HG02943 (cell line): ENCODE data around the gene SLC24A3.

Experiments
- ATAC-seq: cut with Tn5 transposase; IDR thresholded peaks from one replicate; pipeline ENCODE4 v1.9.1; 2021; ENCODE audit warnings: mild to moderate bottlenecking, low read depth, moderate library complexity; ENCODE audit not compliant: unreplicated experiment

The SLC24A3 gene

DNA sequence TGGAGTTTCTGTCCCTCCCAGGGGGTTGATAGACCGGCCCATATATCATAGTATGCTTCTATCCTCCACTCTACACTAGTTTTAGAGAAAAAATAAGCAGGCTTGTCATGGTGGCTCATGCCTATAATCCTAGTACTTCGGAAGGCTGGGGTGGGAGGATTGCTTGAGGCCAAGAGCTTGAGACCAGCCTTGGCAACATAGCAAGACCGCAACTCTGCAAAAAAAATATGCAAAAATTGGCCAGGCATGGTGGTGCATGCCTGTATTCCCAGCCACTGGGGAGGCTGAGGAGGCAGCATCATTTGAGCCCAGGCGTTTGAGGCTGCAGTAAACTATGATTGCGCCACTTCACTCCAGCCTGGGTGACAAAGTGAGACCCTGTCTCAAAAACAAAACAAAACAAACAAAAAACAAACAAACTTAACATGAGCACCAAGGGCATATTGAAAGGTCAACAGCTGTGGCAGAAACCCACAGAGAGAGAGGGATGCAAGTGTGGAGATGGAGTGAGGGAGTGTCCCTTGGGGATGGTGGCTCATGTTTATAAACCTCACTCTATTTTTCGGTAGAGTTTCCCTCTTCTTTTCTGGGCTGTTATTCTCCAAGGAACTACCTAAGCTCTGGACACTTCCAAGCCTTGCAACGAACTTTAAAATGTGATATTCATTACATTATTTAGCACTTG lies 24.1 kb downstream of the SLC24A3 start:
- no peak for ATAC-seq

- no peak for ATAC-seq
Observed at GRCh38 chr20:19241440-19241839, 29.0 kb downstream of the SLC24A3 start.

GRCh38 chr20:19244291-19244690 lies 31.8 kb downstream of the SLC24A3 start:
- no peak for ATAC-seq

GRCh38 chr20:19249106-19249879 lies 36.9 kb downstream of the SLC24A3 start:
- no peak for ATAC-seq

GRCh38 chr20:19250346-19250745 lies 37.9 kb downstream of the SLC24A3 start:
- ATAC-seq = no peak

- no peak for ATAC-seq
Observed at GRCh38 chr20:19251506-19251905, 39.1 kb downstream of the SLC24A3 start.

GRCh38 chr20:19251958-19252357 lies 39.5 kb downstream of the SLC24A3 start:
- no peak for ATAC-seq

DNA sequence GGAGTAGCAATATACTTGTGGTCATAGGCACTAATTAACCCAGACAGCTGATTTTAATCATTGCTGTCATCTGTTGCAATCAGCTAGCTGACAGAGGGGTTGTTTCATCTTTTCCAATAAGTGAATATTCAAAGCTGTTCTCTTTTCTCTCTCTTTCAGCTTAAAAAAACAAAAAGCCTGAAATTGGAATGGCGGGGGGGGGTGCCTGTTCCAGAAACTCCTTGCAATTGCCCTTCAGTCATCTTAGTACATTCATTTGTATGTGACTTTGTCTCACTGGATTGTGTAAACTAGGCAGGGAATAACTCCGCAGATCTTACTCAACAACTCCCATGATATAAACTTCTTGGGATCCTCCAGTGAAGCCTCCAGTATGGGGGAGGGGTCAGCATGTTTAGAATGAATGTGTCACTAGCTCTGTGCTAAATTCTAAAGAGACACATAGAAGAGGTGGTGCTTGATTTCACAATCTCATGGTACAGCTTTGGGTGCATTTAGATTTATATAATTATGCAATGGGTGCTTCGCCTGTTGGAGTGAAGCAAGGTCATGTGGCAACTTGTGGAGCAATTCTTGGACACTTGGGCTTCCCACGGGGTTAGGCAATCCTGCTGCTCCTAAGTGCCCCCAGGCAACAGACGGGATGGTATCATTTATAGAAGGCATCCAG lies 40.1 kb downstream of the SLC24A3 start:
- ATAC-seq = no peak

GRCh38 chr20:19253316-19253715 lies 40.9 kb downstream of the SLC24A3 start:
- ATAC-seq = no peak

- no peak for ATAC-seq
Observed at GRCh38 chr20:19253916-19254820, 41.7 kb downstream of the SLC24A3 start.

- no peak for ATAC-seq
Observed at GRCh38 chr20:19254956-19255355, 42.5 kb downstream of the SLC24A3 start.

- ATAC-seq = no peak
Observed at GRCh38 chr20:19256085-19256484, 43.6 kb downstream of the SLC24A3 start.

GRCh38 chr20:19256906-19257595 lies 44.6 kb downstream of the SLC24A3 start:
- no peak for ATAC-seq

DNA sequence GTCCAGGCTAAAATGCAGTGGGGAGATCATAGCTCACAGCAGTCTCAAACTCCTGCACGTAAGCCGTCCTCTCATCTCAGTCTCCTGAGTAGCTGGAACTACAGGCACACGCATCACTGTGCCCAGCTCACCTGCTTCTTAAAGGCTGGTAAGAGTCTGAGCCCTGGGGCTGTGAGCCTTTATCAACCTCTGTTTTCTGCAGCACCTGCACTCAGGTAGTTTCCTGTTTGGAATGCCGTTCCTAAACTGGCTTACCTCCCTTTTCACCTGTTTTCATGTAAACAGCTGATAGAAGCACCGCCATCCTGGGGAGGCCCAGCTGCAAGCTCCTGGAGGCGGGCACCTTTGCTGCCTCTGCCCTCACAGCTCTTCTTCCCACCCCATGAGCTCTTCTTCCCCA lies 45.4 kb downstream of the SLC24A3 start:
- no peak for ATAC-seq

DNA sequence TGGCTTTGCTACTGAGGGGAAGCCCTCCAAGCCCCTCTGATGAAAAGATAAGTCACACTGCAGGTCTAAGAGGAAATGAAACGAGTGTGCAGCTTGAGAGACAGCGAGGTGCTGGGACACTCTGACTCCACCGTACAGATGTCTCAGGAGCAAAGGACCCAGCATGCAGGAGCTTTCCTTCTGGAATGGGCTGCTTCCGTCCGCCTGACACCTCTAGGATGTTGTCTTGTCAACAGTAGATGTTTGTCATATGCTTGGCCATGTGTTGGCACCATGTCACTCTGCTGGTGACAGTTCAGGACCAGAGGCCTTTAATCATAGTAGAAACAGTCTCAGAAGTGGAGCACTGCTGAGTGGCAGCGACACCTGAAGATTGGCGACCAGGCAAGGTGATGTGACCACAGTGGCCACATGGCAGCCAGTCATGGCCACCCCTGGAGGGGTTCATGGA lies 46.7 kb downstream of the SLC24A3 start:
- no peak for ATAC-seq

- no peak for ATAC-seq
Observed at GRCh38 chr20:19260412-19261090, 48.1 kb downstream of the SLC24A3 start.

DNA sequence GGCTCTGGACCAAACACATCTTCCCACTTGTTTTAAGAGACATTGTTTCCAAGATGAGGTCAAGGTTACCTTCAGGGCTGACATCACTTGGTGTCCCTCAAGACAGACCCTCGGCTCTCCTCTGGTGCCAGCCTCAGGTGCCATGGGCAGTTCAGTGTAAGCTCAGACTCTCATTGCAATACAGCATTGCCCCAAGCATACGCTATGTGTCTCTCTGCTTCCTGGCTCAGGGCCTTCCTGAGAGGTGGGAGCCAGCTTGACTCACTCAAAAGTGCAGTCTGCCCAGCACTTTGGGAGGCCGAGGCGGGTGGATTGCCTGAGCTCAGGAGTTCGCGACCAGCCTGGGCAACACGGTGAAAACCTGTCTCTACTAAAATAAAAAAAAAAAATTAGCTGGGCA lies 51.7 kb downstream of the SLC24A3 start:
- ATAC-seq = no peak

DNA sequence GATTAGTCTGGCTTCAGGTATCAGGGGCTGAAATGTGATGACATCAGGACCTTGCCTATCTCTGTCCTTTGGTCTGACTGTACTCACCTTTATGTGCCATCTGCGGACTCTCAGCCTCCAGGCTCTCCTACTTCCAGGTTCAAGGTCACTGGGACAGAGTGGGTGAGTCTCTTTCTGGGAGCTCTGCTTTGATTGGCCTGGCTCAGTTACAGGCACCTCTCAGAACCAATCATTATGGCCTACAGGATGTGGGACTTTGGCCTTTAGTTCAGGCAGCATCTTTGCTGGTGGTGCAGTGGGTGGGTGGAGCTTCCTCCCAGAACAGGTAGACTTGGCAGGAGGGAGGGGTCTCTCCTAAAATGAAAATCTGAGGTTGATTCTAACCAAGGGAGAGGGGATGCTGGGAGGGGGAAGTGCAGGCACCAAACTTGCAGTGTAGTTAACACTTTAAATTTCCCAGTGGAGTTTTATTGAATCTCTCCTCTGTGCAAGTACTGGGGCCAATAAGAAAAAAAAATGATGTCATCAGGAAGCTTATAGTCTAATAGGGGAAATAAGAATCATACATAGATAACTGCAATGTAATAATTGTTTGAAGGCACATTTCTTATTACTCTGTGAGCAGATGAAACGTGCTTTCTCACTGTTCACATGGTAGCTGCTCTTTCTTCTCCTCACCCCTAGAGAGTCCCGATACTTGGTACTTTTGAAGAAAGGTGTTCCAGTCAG lies 53.4 kb downstream of the SLC24A3 start:
- no peak for ATAC-seq

GRCh38 chr20:19268426-19268825 lies 56.0 kb downstream of the SLC24A3 start:
- no peak for ATAC-seq
